HG03135 (cell line): Measurements from ENCODE around the gene DENND4B.
"Not testable (repeated sequence)": the region's sequence is repeated elsewhere in the genome, so short reads cannot be mapped to it uniquely, and the experiment has no call there.

Source experiments
- ATAC-seq: cut with Tn5 transposase; IDR thresholded peaks from one replicate; pipeline ENCODE4 v1.9.1; 2021; ENCODE audit warnings: mild to moderate bottlenecking, moderate library complexity; ENCODE audit not compliant: unreplicated experiment

Gene DENND4B

GRCh38 chr1:153929426-153929825 is 17.1 kb downstream of the DENND4B start:
- no peak for ATAC-seq

- ATAC-seq = no peak
Observed at GRCh38 chr1:153928791-153929341, 17.7 kb downstream of the DENND4B start.

- ATAC-seq = no peak
Observed at GRCh38 chr1:153928245-153928644, 18.3 kb downstream of the DENND4B start.

GRCh38 chr1:153926405-153926804 is 20.1 kb downstream of the DENND4B start:
- no peak for ATAC-seq

- peak; percentile 92 for ATAC-seq
Observed at GRCh38 chr1:153922972-153923925, 23.3 kb downstream of the DENND4B start, which contains the start of gene GATAD2B. TSS of gene GATAD2B (minus strand) at chr1:153922972. CDS start at chr1:153828347, 94,625 bp downstream.

- peak; percentile 26 for ATAC-seq
Observed at GRCh38 chr1:153922076-153922971, 24.2 kb downstream of the DENND4B start.

- ATAC-seq = no peak
Observed at GRCh38 chr1:153921803-153922075, 24.8 kb downstream of the DENND4B start.

GRCh38 chr1:153921080-153921802 is 25.3 kb downstream of the DENND4B start:
- no peak for ATAC-seq

GRCh38 chr1:153919876-153920852 is 26.4 kb downstream of the DENND4B start:
- no peak for ATAC-seq

GRCh38 chr1:153916297-153916696 is 30.2 kb downstream of the DENND4B start:
- no peak for ATAC-seq

- no peak for ATAC-seq
Observed at GRCh38 chr1:153912349-153912748, 34.2 kb downstream of the DENND4B start.

GRCh38 chr1:153910560-153910959 is 36.0 kb downstream of the DENND4B start:
- ATAC-seq = not testable (repeated sequence)

GRCh38 chr1:153908071-153908470 is 38.4 kb downstream of the DENND4B start:
- ATAC-seq = no peak

GRCh38 chr1:153907134-153907533 is 39.4 kb downstream of the DENND4B start:
- ATAC-seq = no peak

- no peak for ATAC-seq
Observed at GRCh38 chr1:153906396-153906795, 40.1 kb downstream of the DENND4B start.

GRCh38 chr1:153905908-153906307 is 40.6 kb downstream of the DENND4B start:
- not testable (repeated sequence) for ATAC-seq

GRCh38 chr1:153903841-153904455 is 42.6 kb downstream of the DENND4B start:
- ATAC-seq = no peak

- ATAC-seq = no peak
Observed at GRCh38 chr1:153899509-153899908, 47.0 kb downstream of the DENND4B start.

- not testable (repeated sequence) for ATAC-seq
Observed at GRCh38 chr1:153895866-153896265, 50.7 kb downstream of the DENND4B start.
